SK-N-SH treated with all-trans-retinoic acid at 6 μM for 48 hours (cell line): ENCODE measurements around the gene LRRC7.

Experiments
- OSR1 ChIP-seq: fragments of 250-450 bp; sonication (Bioruptor Pico); IDR thresholded peaks from 2 replicates; pipeline ENCODE4 v1.8.0; 2022; ENCODE audit warnings: moderate library complexity, mild to moderate bottlenecking, inconsistent platforms
- POU6F1 ChIP-seq: fragments of 250-450 bp; sonication (Bioruptor Pico); IDR thresholded peaks from 2 replicates; pipeline ENCODE4 v1.8.0; 2021; ENCODE audit warnings: low read depth, mild to moderate bottlenecking, moderate library complexity, borderline replicate concordance
- PPARA ChIP-seq: fragments of 250-450 bp; sonication (Bioruptor Pico); IDR thresholded peaks from 2 replicates; pipeline ENCODE4 v1.5.0; 2020; ENCODE audit warnings: mild to moderate bottlenecking, borderline replicate concordance
- RARB ChIP-seq: fragments of 250-450 bp; sonication (Bioruptor Pico); IDR thresholded peaks from 2 replicates; pipeline ENCODE4 v1.8.0; 2021; ENCODE audit warnings: mild to moderate bottlenecking, moderate library complexity

GRCh38 chr1:70090141-70090540, 522.4 kb downstream of the LRRC7 start:
- TF ChIP-seq OSR1 (CRISPR knock-in tag): no peak
- no peak for TF ChIP-seq PPARA (CRISPR knock-in tag)
- TF ChIP-seq POU6F1: no peak
- TF ChIP-seq RARB (CRISPR knock-in tag): no peak
